HFFc6 (cell line): ENCODE measurements around the gene SIT1. TPM values are rescaled to one million over a fixed set of nuclear protein-coding genes. Genes with fewer than 3 reads are reported as not detected.
A peak's percentile ranks its signal among the peaks of the same experiment; 100 is the strongest.

Experiments used
- DNase-seq: peaks from one replicate; pipeline ENCODE4 v3.0.0-alpha.2; 2018
- H3K27ac Mint-ChIP-seq: 2 replicates; pipeline ENCODE4 v1.8.0; 2020; ENCODE audit warnings: mild to moderate bottlenecking, mixed read lengths
- H3K27me3 Mint-ChIP-seq: 2 replicates; pipeline ENCODE4 v1.8.0; 2021; ENCODE audit warnings: mild to moderate bottlenecking, moderate library complexity, mixed read lengths; ENCODE audit not compliant: insufficient read depth
- H3K36me3 Mint-ChIP-seq: 2 replicates; pipeline ENCODE4 v1.8.0; 2021; ENCODE audit warnings: low read depth, mixed read lengths
- H3K4me1 Mint-ChIP-seq: 2 replicates; pipeline ENCODE4 v1.8.0; 2020; ENCODE audit warnings: low read depth, mixed read lengths
- H3K4me3 Mint-ChIP-seq: 2 replicates; pipeline ENCODE4 v1.8.0; 2020; ENCODE audit warnings: mild to moderate bottlenecking, moderate library complexity, mixed read lengths
- H3K9me3 Mint-ChIP-seq: 2 replicates; pipeline ENCODE4 v1.8.0; 2020; ENCODE audit warnings: mild to moderate bottlenecking, mixed read lengths
- CTCF ChIP-seq: fragments of 200-600 bp; sonication (generic); IDR thresholded peaks from 2 replicates; pipeline ENCODE4 v1.5.0; 2021; ENCODE audit warnings: antibody characterized with exemption, mild to moderate bottlenecking
- total RNA-seq, 6 experiments: library from RNA; stranded (reverse); fragmentation: NEBNext Ultra II Directional; extraction: Animal tissue kit (Norgen Biotek cat#: 25700); gene quantifications; 2 replicates in 1 of 6; 3 replicates in 5 of 6; pipeline ENCODE4 v1.2.3, GENCODE V29; 2021

SIT1 gene
- total RNA-seq, 6 experiments from 2014 or later: not detected

GRCh38 chr9:35689542-35690293, 39.0 kb upstream of the SIT1 start, which contains the start of gene TPM2:
TPM2 (minus strand) TSS chr9:35689925; CDS start chr9:35689817, 108 bp downstream.
- H3K9me3 Mint-ChIP-seq: no peaks in the 10 kb centered on the region
- peak; percentile 87 for DNase-seq
- H3K36me3 Mint-ChIP-seq: peaks cover 38% of the 10 kb centered on the region
- no peak for TF ChIP-seq CTCF
- peak within 1 kb of the TSS; percentile 97 for H3K27ac Mint-ChIP-seq
- peaks cover 28% of the 10 kb centered on the region for H3K27me3 Mint-ChIP-seq
- peaks cover 50% of the 10 kb centered on the region for H3K4me1 Mint-ChIP-seq
- peak within 1 kb of the TSS; percentile 100 for H3K4me3 Mint-ChIP-seq

DNA sequence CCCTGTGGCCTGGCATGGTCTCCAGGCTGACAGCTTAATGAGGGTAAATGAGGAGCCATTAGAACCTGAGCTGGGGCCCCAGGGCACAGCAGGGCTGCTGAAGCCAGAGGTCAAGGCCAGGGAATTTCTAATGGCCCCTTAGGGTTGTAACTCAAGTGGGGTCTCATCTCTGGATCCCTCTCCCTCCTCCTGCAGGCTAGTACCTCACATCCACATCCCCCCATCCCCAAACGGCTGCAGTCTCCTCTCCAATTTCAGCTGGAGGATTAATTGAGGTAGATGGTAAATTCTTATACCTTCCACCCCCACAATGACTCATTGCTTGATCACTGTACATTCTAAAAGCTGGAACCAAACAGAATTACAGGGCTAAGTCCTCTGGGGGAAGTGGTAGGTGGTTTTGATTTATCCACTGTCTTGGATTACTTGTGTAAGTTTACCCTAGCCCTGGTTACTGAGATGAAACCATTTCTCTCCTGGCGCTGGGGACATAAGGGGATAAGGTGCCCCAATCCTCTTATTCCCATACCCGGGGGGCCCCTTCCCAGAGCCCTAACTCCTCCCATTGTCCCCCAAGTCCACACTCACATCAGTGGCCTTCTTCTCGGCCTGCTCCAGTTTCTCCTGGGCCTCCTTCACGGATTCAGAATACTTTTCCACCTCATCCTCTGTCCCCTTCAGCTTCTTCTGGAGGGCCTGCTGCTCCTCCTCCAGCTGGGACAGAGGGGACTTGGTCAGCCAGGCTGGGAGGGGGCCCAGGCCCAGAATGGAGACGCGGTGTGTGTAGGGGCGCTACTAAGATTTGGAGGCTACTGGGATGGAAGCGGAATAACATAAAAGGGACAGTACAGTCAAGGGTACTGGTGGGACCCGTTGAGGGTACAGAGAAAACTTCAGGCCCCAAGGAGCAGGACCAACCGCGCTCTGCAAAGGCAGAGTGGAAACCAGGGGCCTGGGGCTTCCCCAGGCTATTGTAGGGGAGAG, 38.1 kb upstream of the SIT1 start:
- no peak for TF ChIP-seq CTCF

DNA sequence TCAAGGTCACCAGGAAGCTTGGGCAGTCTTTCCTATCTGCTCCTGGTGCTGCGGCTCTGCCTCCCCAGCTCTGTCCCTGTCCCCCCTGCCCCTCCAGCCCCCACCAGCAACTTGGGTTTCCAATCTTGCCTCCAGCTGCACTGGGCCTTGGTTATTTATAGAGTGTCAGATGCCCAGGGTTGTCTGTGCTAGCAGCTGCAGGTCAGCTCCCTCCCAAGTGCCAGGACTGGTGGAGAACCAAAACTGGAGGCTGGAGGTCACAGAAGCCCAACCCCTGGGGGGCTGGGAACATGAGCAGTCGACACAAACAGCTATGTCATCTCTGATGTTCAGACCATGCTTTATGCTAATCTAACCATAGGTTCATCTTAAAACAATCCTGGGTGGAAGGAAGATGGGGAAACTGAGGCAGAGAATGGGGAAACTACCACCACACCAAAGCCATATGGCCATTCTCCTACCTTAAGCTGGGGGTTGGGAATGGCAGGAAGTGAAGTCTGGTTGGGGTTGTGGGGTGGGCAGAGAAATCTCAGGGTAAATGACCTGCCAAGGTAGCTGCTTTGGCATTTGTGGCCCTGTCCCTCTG, 37.3 kb upstream of the SIT1 start:
- no peaks in the 10 kb centered on the region for H3K9me3 Mint-ChIP-seq
- no peak for TF ChIP-seq CTCF
- peak overlapping the region; percentile 100 for H3K4me3 Mint-ChIP-seq
- peaks cover 67% of the 10 kb centered on the region for H3K4me1 Mint-ChIP-seq
- peaks cover 32% of the 10 kb centered on the region for H3K27me3 Mint-ChIP-seq
- H3K36me3 Mint-ChIP-seq: peaks cover 54% of the 10 kb centered on the region
- DNase-seq: no peak
- H3K27ac Mint-ChIP-seq: peak overlapping the region; percentile 97

More for the DNA sequence above, 38.1 kb upstream of the SIT1 start:
- peak overlapping the region; percentile 100 for H3K4me3 Mint-ChIP-seq
- peaks cover 59% of the 10 kb centered on the region for H3K4me1 Mint-ChIP-seq
- peak overlapping the region; percentile 97 for H3K27ac Mint-ChIP-seq
- peaks cover 46% of the 10 kb centered on the region for H3K36me3 Mint-ChIP-seq
- DNase-seq: peak; percentile 72
- peaks cover 32% of the 10 kb centered on the region for H3K27me3 Mint-ChIP-seq
- no peaks in the 10 kb centered on the region for H3K9me3 Mint-ChIP-seq

- peaks cover 37% of the 10 kb centered on the region for H3K27me3 Mint-ChIP-seq
- no peak for TF ChIP-seq CTCF
- H3K4me1 Mint-ChIP-seq: peaks cover 74% of the 10 kb centered on the region
- peaks cover 61% of the 10 kb centered on the region for H3K36me3 Mint-ChIP-seq
- H3K4me3 Mint-ChIP-seq: peak overlapping the region; percentile 100
- H3K9me3 Mint-ChIP-seq: no peaks in the 10 kb centered on the region
- H3K27ac Mint-ChIP-seq: peak overlapping the region; percentile 61
- DNase-seq: no peak
Measured at GRCh38 chr9:35687306-35687705, 36.6 kb upstream of the SIT1 start.
